Stimulated activated CD8-positive, alpha-beta memory T cell treated with anti-CD3 and anti-CD28 coated beads, Interleukin-12 subunit alpha, Interleukin-12 subunit beta, amount 100 ng/mL, for 24 hours (primary cell): Measurements from ENCODE around the gene IPO4.
"Not testable (repeated sequence)": the region's sequence is repeated elsewhere in the genome, so short reads cannot be mapped to it uniquely, and the experiment has no call there.

Experiments used
- DNase-seq: peaks from one replicate; pipeline ENCODE4 v3.0.0-alpha.2; 2020; ENCODE audit errors: extremely low read depth

Gene IPO4

DNA sequence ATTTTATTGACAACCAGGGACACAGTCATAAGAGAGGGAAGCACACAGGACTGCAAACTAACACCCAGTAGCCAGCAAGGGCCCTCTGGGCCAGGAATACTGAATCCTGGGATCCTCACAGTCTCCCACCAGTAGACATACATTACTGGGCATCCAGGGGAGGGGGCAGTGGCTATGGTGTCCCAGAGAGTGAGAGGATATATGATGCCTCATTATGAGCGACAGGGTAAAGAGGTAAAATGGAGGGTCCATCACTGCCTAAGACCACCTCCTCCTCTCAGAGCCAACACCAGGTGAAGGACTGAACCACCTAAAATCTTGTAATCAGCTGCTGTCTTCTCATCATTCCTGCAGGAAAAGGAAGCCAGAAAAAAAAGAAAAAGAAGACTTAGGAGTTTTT is 28.3 kb upstream of the IPO4 start:
- DNase-seq, result not testable (repeated sequence)

DNA sequence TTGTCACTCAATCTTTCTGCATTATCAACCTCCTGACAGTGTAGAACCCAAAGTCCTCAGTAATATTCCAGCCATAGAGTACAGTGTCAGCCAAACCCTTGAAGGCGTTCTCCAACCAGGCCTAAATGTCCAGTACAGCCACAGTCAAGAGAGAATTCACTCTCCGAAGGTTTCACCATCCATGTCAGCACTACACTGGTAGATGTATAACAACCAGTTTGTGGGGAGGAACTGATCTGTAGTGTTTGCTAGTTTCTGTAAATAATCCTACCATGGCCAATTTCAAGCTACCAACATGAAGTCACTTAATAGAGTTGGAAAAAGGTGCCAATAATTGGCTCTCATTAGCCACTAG is 27.7 kb upstream of the IPO4 start:
- no peak for DNase-seq

DNA sequence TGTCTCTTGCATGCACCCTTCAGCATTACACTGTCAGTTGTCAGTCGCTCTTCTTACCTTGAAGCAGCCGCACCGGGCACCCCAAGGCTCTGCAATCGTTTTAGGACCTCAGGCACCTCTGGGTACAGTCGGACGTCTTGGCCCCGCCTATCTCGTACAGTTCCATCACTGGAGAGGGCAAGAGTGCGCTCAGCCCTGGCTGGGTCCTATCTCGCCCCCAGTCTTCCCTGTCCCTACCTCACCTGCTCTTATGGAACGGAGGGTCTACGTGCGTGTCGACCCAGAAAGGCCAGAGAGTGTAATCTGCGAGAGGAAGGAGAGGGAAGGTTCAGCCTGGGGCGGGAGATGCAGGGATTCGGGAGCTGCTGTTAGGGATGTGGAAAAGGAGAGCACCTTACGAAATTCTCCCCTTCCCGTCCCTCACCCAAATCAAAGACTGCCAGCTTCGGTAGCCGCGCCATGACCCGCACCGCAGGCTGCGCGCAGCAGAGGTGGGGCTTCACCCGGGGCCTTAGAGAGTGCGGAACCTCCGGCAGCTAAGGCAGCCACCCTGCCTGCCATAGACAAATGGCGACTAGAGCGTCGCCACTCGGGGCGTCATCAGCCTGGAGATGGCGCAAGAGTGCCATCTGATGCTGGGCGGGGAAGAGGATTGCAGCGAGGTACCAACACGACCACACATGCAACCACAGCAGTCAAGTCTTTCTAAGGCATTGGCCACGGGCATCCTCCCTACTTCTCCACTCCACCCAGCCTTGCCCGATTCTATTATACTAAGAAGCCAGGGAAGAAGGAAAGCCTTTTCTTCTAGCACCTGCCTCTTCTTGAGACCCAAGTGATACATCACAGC is 27.1 kb upstream of the IPO4 start, which contains the start of gene MDP1:
MDP1 (minus strand) TSS at position 572 of the 850 bp plus-strand sequence; CDS start at position 461, 111 bp downstream.
- DNase-seq, result peak; percentile 67

DNA sequence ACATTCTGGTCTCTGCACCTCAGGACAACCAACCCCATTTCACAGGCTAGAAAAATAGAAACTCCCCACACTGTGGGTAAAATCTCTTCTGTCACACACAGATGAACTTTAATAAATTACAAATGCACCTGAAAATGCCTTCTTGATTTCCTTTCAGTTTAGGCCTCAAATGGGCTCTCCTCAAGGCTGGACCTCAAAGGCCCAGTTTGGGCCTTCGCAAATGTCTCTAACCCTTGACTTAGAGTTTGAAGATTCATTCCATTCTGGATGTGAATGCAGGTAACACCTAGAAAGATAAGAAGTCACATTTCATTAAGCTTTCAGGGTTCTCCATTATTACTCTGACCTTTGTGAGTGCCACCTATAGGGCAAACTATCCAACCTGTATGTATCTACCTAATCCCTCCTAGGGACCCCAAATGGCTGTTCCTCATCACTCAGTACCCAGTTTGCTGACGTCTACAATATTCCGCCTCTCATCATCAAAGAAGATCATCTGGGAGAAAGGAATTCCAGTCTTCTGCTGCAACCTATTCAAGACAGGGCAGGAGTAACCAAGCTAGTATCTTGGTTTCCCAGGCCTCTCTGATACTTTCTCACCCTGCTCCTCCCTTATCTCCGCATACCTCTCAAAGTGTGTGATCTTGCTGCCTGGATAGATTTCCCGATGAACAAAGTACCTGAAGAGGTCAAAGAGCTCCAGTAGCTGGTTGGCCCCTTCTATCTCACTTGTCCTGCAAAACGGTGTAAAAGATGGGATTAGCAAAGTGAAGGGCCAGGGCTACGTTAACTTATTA is 25.4 kb upstream of the IPO4 start:
- no peak for DNase-seq

DNA sequence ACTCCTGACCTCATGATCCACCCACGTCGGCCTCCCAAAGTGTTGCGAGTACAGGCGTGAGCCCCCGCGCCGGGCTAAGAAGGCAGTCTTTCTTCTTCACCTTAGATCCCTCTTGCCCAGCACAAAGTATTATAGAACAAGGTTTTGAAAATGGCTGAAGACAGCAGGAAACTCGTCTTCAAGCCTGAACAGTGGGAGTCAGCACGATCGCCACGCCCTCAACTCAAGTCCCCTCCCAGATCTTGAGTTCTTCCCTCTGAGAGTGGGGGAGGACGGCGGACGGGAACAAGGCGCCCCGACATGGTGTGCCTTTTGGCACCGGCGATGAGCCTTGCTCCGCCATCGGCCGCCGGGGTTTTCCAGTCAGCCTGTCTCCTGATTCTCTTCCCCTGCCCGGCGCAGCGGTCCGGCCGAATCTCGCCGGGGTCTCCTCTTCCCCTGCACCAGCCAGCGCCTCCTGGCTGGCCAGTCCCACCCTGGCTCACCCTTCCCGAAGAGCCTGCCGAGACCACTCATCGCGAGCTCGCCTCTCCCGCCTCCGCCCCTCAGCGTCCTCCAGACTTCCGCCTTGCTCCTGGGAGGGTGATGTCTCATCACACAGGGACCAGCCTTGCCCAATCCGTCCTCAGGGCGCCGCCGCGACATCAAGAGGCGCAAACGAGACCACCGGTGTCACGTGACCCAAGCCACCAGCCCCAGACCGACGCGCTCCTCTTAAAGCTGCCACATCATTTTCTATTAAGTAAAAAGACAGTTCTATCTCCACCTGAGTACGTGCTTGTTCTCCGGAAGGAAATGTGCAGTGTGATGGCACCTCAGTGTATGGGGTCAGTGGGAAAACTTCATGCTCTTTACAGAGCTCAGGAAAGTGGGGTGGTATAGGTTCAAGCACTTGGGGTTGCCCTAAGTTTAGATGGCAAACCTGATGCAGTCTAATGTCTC is 24.6 kb upstream of the IPO4 start, which contains the start of gene CHMP4A:
CHMP4A (minus strand) TSS at position 565 of the 942 bp plus-strand sequence; CDS start at position 516, 49 bp downstream.
- peak; percentile 96 for DNase-seq

DNA sequence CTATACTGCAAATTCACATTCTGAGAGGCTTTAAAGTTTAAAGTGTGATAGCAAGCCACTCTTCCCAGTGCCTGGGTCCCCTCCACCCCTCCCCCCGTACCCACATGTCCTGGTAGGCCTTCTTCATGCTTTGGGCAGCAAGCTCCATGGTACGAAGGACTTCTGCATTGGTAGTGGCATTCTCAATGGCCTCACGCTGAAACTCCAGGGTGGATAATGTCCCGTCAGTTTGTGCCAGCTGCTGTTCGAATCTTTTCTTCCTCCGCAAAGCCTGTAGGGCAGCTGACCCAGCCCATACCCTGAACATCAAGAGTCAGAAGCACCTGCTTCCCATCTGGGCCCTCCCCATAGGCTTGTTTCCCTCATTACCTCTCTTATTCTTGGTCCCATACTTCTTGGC is 22.7 kb upstream of the IPO4 start:
- no peak for DNase-seq

DNA sequence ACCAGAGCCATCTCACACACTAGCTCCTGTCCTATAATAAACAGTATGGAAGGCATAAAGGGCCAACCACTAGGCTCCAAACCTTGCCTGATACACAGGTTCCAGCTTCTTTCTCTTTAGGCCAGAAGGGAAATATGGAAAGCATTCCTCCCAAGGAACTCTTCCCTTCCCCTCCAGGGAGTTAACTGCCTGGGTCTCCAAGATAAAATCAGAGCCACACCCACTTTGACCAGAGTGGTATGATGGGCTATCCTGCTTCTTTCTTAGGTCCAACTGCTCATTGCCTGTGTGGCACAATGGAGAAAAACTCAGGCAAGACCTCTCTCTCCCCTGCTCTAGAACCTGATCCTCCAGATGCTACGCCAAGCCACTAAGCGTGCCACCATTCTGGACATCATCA is 19.0 kb upstream of the IPO4 start:
- no peak for DNase-seq

DNA sequence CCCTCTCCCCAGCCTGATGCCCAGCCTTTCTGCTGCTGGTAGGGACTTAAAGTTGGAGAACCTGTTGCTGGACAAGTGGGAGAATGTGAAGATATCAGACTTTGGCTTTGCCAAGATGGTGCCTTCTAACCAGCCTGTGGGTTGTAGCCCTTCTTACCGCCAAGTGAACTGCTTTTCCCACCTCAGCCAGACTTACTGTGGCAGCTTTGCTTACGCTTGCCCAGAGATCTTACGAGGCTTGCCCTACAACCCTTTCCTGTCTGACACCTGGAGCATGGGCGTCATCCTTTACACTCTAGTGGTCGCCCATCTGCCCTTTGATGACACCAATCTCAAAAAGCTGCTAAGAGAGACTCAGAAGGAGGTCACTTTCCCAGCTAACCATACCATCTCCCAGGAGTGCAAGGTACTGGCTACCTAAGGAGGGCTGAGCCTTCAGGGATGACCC is 18.5 kb upstream of the IPO4 start:
- DNase-seq, result no peak

DNA sequence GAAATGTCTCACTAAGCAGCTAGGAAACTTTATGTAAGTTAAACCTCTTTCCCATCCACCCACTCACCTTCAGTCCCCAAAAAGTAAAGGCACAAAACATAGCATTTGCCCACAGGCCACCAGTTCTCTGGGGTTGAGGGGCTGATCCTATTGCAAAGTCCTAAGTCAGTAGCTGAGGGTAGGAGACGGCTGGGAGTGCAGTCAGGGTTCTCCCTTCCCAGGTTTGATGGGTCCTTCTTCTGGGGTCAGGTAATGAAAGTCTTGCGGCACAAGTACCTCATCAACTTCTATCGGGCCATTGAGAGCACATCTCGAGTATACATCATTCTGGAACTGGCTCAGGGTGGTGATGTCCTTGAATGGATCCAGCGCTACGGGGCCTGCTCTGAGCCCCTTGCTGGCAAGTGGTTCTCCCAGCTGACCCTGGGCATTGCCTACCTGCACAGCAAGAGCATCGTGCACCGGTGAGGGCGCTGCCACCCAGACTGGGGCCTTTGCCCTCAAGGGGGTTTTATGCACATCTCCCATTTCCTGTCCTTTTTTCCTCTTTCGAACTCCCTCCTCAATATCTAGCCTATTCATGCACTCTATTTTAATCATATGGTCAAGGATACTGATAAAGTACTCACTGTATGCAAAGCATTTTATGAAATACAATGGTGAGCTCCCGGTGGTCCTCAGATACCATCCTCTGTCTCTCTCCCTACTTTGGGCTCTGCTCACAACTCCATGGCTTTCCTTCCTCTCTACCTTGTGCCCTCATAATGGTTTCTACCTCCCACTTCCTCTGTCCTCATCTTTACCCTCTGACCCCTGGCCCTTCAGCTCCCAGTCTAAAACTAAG is 17.9 kb upstream of the IPO4 start:
- DNase-seq, result no peak

DNA sequence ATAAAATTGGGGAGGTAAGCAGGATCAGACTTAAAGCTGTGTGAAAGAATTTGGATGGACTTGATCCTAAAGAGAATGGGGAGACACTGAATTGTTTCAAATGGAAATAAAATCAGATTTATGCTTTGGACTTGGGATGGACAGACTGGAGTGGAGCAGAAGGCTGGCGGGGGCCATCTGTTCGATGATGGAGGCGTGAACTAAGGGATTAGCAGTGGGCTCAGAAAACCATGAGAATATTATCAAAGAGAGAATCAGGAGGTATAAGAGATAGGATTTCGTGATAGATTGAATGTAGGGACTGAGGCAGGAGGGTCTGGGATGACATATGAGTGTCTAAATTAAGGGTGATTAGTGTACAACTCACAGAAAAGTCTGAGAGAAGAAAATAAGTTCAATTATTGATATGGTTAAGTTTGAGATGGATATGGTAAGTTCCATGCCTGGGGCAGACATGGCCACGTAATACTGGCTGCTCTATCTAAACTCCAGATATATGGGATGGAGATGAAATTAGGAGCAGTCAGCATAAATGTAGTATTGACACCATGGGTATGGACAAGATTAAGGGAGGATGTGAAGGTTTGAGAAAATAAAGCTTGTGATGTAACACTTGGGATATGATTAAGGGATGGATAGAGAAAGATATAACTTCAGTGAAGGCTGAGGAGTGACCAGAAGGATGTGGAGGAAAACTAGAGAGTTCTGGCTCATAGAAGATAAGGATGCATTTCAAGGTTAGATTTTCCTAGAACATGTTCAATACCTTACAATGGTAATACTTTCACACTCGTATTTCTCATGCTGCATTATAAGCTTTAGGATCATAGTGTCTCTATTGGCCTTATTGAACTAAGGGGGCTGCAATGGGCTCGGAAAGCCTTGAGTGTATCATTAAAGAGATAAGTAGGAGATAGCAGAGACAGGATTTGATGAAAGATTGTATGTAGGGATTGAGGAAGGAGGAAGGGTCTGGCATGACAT is 15.8 kb upstream of the IPO4 start:
- DNase-seq, result no peak

DNA sequence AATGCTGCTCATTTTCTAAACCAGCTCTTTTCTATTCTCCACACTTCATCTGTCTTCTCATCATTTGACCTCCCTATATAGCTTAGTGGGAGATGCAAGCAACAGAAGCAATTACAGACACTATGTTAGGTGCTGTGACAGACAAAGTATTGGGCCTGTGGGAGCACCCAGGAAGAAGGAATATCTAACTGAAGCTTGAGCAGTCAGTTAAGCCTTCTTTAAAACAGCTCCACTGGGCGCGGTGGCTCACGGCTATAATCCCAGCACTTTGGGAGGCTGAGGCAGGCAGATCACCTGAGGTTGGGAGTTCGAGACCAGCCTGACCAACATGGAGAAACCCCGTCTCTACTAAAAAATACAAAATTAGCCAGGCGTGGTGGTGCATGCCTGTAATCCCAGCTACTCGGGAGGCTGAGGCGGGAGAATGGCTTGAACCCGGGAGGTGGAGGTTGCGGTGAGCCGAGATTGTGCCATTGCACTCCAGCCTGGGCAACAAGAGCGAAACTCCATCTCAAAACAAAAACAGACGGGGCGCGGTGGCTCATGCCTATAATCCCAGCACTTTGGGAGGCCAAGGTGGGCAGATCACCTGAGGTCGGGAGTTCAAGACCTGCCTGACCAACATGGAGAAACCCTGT is 14.8 kb upstream of the IPO4 start:
- DNase-seq, result not testable (repeated sequence)

DNA sequence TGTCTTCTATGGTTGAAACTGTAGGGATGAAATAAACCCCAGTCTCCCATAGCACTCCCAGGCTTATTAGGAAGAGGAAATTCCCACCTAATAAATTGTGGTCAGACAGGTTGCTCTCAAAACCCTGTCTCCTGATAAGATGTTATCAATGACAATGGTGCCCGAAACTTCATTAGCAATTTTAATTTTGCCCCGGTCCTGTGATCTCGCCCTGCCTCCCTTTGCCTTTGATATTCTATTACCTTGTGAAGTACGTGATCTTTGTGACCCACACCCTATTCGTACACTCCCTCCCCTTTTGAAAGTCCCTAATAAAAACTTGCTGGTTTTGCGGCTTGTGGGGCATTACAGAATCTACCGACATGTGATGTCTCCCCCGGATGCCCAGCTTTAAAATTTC is 13.9 kb upstream of the IPO4 start:
- DNase-seq, result not testable (repeated sequence)

DNA sequence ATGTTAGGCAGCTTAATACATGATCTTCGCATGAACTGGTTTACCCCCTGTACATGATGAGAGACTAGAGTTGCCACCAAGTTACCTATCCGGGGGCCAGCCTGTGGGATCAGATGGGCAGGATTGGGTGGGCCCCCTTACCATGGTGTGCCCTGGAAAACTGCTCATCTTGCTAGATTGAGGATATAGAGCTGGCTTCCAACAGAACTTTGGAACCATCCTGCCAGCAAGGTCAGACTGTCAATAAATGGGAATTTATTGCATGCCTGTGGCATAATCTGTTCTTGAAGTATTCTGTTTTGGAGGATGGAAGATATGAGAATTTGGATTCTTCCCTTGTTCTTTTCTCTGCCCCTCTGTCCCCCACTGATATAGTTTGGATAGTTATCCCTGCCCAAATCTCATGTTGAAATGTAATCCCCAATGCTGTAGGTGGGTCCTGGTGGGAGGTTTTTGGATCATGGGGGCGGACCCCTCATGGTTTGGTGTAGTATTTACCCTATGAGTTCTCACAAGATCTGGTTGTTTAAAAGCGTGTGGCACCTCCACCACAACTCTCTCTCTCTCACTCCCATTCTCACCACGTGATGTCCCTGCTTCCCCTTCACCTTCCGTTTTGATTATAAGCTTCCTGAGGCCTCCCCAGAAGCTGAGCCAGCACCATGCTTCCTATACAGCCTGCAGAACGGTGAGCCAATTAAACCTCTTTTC is 10.4 kb upstream of the IPO4 start:
- no peak for DNase-seq

DNA sequence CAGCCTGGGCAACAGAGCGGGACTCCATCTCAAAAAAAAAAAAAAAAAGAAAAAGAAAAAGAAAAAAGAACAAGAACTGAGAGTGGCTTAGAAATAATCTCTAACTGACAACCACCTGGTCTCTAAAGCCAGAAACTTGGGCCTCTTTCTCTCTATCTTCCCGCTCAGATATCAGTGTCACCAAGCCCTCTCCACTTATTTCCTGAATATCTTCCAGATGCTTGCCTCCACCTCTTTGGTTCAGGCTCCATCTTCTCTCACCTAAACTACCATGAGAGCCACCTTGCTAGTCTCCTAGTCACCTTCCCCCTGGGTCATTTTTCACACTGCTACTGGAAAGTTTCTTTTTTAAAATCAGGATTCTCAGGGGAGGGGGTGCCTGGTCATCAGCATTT is 8.4 kb upstream of the IPO4 start:
- no peak for DNase-seq

DNA sequence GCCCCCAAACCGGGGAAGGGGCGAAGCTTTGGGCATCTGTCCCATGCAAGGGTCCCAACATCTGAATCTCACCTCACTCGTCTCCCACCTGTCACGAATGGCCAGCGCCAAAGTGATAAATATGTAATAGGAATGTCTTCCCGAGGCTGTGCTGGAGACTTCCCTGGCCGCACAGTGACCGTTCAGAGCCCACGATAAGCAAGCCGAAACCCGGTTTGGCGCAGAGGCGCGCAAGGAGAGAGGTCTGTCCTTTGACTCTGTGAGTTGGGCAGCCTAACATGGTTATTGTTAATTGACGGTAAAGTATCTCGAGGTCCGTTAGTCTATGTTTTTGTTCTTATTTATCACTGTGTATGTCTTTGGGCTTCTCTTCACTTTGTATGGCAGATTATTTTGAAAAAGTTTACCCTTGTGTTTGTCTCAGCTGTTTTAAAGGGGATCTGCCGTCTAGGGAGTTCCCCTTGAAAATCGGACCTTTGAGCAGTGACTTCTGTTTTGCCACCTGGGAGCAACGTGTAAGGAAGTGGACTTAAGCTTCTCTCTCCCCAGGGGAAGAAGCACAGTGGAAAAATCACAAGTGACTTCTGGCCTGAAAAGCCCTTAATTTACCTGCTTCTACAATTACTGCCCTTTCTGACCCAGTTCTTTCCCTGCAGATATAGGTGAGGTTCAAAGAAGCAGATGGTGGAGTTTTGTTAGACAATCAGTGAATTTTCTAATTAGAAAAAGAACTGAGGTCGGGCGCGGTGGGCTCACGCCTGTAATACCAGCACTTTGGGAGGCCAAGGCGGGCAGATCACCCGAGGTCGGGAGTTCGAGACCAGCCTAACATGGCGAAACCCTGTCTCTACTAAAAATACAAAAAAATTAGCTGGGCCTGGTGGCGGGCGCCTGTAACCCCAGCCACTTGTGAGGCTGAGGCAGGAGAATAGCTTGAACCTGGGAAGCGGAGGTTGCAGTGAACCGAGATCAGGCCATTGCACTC is 7.7 kb upstream of the IPO4 start:
- no peak for DNase-seq

DNA sequence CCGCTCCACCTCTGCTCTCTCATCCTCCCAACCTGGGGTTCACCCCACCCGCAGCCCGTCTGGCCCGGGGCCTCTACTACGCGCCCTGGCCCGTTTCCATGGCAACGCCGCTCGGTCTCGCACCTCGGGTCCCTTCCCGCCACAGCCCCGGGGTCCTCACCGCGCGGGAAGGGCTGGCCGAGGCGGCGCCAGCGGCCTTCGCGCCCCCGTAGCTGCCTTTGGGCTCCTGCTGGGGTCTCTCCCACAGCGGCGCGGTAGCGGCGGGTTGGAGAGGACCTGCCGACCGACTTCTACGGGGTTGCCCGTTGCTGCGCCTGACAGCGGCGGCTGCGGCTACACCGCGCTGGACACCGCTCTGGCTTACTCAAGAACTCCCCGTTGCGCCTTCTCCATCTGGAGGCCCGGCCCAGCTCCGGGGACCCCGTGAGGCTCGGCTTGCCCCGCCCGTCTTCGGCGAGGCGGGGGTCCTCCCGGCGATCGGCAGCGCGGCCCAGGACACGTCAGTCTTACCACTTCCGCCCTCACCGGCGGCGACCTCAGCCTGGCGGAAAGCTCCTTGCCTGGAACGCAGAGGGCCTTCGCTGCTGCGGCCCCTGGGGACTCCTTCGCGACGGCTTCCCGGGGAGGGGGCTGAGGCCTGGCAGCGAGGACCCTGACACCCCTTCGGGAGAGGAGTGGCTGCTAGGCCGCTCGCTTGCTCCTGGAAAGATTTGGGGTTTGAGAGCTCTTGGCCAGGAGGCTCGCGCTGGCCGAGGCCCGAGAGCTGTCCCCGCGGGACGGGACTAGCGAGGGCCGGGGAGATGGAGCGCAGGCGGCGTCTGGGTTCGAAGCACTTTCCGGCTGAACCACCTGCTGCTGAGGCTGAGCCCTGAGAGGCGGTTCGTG is 6.8 kb upstream of the IPO4 start, which contains the start of gene TM9SF1:
TM9SF1 (minus strand) TSS at position 256 of the 885 bp plus-strand sequence. CDS start 422 bp downstream, outside the sequence.
- peak; percentile 65 for DNase-seq
